Esophagus squamous epithelium (tissue), 4 donors: ENCODE results near the gene UNC5C.

Source experiments
- POLR2A ChIP-seq, 4 donors: fragments of 450-650 bp; IDR thresholded peaks; one replicate each; pipeline ENCODE4 v1.6.1; 2017; ENCODE audit warnings: antibody characterized with exemption in 4 of 4, mild to moderate bottlenecking in 4 of 4, moderate library complexity in 3 of 4
- TF ChIP-seq, protein P1 (sequence below), 6 experiments: fragments of 450-650 bp in 4 of 6; fragments of 200-600 bp in 2 of 6; sonication (generic) in 2 of 6; IDR thresholded peaks; one replicate each; pipeline ENCODE4 v1.5.1; 2016 to 2019; ENCODE audit warnings: antibody characterized with exemption in 6 of 6, mild to moderate bottlenecking in 4 of 6, moderate library complexity in 4 of 6

DNA sequence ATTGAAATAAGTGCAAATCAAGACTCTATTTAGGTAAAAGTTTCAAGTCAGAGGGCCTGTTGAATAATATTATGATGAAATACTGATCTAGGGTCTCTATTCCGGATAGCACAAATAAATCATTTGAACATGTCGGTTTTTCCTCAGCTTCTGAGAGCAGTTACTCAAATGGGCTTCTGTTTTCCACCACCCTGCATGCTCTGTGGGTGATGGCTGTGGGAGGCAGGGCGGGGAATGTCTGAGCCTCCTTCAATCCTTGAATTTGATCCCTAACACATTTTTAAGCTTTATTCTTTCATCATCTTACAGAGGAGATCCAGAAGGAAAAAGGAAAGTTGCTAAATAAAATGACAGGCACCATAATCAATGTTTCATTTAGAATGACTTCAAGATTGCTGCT, 8.5 kb downstream of the UNC5C start:
- TF ChIP-seq, protein P1, sequence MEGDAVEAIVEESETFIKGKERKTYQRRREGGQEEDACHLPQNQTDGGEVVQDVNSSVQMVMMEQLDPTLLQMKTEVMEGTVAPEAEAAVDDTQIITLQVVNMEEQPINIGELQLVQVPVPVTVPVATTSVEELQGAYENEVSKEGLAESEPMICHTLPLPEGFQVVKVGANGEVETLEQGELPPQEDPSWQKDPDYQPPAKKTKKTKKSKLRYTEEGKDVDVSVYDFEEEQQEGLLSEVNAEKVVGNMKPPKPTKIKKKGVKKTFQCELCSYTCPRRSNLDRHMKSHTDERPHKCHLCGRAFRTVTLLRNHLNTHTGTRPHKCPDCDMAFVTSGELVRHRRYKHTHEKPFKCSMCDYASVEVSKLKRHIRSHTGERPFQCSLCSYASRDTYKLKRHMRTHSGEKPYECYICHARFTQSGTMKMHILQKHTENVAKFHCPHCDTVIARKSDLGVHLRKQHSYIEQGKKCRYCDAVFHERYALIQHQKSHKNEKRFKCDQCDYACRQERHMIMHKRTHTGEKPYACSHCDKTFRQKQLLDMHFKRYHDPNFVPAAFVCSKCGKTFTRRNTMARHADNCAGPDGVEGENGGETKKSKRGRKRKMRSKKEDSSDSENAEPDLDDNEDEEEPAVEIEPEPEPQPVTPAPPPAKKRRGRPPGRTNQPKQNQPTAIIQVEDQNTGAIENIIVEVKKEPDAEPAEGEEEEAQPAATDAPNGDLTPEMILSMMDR (IDR thresholded peaks at IDR 0.05), result no peak
- TF ChIP-seq POLR2A (IDR thresholded peaks at IDR 0.05), result no peak
